GM23248 (cell line): Measurements from ENCODE around the gene RBM17.

Experiments used
- EZH2 ChIP-seq: fragments of 200-600 bp; sonication (generic); IDR thresholded peaks from 2 replicates; pipeline ENCODE4 v1.6.1; 2018; ENCODE audit warnings: antibody characterized with exemption, mild to moderate bottlenecking; ENCODE audit not compliant: insufficient read depth, poor library complexity, severe bottlenecking
- EZH2phosphoT487 ChIP-seq: fragments of 200-600 bp; sonication (generic); IDR thresholded peaks from 2 replicates; pipeline ENCODE4 v1.6.1; 2018; ENCODE audit warnings: antibody characterized with exemption, moderate library complexity, mild to moderate bottlenecking, low read depth; ENCODE audit not compliant: insufficient read depth

GRCh38 chr10:6054884-6055283, 34.0 kb upstream of the RBM17 start:
- TF ChIP-seq EZH2, result no peak
- no peak for TF ChIP-seq EZH2phosphoT487
